ENCODE results near the gene DHRS1.
A peak's percentile ranks its signal among the peaks of the same experiment; 100 is the strongest.
"Not testable (repeated sequence)": the region's sequence is repeated elsewhere in the genome, so short reads cannot be mapped to it uniquely, and the experiment has no call there.

The DHRS1 gene

DNA sequence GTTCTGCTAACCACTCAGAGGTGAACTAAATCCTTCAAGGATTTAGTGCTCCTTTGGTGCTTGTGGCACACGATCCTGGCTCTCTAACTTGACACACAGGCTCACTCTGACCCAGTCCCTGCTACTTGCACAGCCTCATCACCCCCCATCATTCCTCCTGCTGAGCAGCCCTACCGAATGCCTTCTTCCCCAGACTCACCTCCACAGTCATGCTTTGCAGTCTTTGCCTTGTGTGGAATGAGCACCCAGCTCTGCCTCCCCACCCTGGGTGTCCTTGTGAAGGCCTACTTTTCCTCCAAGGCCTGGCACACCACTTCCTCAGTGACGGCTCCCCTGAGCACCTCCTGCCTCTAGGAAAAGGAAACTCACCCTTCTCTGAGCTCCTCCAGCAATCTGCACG is 49.2 kb downstream of the DHRS1 start:
- H3K79me2 ChIP-seq (ENCODE audit: low read length) = no peaks in the 10 kb centered on the region
- no peak overlapping the region for H3K4me2 ChIP-seq (ENCODE audit: low read length)
- no peaks in the 10 kb centered on the region for H3K27me3 ChIP-seq (ENCODE audit: low read depth, low read length)
- no peaks in the 10 kb centered on the region for H4K20me1 ChIP-seq (ENCODE audit: insufficient read depth, low read length)
- no peak overlapping the region for H3K9ac ChIP-seq (ENCODE audit: low read length)
- H3K4me1 ChIP-seq (ENCODE audit: low read length) = peaks cover 30% of the 10 kb centered on the region
- TF ChIP-seq, protein P1, sequence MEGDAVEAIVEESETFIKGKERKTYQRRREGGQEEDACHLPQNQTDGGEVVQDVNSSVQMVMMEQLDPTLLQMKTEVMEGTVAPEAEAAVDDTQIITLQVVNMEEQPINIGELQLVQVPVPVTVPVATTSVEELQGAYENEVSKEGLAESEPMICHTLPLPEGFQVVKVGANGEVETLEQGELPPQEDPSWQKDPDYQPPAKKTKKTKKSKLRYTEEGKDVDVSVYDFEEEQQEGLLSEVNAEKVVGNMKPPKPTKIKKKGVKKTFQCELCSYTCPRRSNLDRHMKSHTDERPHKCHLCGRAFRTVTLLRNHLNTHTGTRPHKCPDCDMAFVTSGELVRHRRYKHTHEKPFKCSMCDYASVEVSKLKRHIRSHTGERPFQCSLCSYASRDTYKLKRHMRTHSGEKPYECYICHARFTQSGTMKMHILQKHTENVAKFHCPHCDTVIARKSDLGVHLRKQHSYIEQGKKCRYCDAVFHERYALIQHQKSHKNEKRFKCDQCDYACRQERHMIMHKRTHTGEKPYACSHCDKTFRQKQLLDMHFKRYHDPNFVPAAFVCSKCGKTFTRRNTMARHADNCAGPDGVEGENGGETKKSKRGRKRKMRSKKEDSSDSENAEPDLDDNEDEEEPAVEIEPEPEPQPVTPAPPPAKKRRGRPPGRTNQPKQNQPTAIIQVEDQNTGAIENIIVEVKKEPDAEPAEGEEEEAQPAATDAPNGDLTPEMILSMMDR (IDR thresholded peaks at IDR 0.05; ENCODE audit: low read depth, low read length) = no peak
- no peak for TF ChIP-seq EZH2phosphoT487 (IDR thresholded peaks at IDR 0.05; ENCODE audit: low read depth)
- H3K4me3 ChIP-seq (ENCODE audit: low read length) = no peak overlapping the region
- no peak overlapping the region for H3K27ac ChIP-seq (ENCODE audit: low read length)
- no peaks in the 10 kb centered on the region for H3K36me3 ChIP-seq (replicated peaks; ENCODE audit: low read depth, low read length)
- H3K9me3 ChIP-seq (ENCODE audit: insufficient read depth, low read length) = no peaks in the 10 kb centered on the region
- no peak overlapping the region for H2AFZ ChIP-seq (ENCODE audit: low read depth, low read length)

DNA sequence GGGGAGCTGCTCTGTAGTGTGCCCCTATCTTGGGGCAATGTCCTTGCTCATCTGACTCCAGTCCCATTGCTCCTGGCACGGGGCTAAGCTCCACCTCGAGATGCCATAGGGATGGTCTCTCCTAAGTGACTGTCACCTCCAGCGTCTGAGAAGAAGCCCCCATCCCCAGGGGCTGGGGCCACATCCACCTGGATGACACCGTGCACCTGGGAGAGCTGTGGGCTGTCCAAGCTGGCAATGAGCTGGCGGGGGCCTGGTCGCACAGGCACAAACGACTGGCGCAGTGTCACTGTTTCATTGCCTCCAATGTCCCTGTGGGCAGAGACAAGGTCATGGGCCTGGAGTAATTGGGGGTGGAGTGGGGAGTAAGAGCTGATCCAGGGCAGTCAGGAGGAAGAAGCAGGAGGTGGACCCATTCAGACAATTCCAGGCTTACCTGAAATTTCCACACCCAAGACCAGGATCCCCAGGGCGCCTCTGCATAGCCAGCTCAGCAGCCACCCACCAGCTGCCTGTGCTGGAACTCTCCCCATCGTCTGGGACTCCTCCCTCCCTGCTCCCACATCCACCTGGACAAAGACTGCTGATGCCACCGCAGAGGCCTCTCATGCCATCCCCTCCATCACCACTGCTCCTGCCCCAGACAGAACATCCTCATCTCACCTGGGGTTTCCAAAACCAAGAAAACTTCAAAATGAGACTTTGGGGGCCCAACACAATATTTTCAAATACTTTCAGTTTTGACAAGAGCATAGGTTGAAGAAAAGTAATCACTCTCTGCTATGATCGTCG is 50.2 kb downstream of the DHRS1 start:
- Histone ChIP-seq H4K20me1 (ENCODE audit: insufficient read depth, low read length) (no peaks in the 10 kb centered on the region), H2AFZ (ENCODE audit: low read depth, low read length) (no peak overlapping the region), H3K79me2 (ENCODE audit: low read length) (no peaks in the 10 kb centered on the region), H3K9ac (ENCODE audit: low read length) (no peak overlapping the region), H3K4me2 (ENCODE audit: low read length) (no peak overlapping the region), H3K4me3 (ENCODE audit: low read length) (no peak overlapping the region), H3K4me1 (ENCODE audit: low read length) (peaks cover 30% of the 10 kb centered on the region), H3K9me3 (ENCODE audit: insufficient read depth, low read length) (no peaks in the 10 kb centered on the region), H3K27ac (ENCODE audit: low read length) (no peak overlapping the region), H3K27me3 (ENCODE audit: low read depth, low read length) (no peaks in the 10 kb centered on the region), H3K36me3 (replicated peaks; ENCODE audit: low read depth, low read length) (no peaks in the 10 kb centered on the region)
- TF ChIP-seq EZH2phosphoT487 (IDR thresholded peaks at IDR 0.05; ENCODE audit: low read depth) = no peak
- TF ChIP-seq, protein P1 (IDR thresholded peaks at IDR 0.05; ENCODE audit: low read depth, low read length) = no peak

DNA sequence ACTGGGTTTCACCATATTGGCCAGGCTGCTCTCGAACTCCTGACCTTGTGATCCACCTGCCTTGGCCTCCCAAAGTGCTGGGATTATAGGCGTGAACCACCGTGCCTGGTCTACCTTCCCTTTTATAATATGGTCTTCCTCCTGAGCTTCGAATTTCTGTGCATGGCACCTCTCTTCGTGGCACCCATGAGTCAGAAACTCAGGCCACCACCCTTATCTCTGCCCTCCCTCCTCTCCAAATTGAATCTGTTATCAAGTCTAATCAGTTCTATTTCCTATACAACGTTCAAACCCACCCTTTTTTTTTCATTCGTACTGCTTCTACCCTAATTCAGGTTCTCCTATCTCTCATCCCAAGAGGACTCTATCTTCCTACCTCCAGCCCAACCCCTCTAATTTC is 52.2 kb downstream of the DHRS1 start:
- H3K4me2 ChIP-seq (ENCODE audit: low read length) = 0 out of 2 replicates have a peak overlapping the region, but pooled peaks have one; percentile 5
- H3K9ac ChIP-seq (ENCODE audit: low read length) = no peak overlapping the region
- no peak overlapping the region for H3K27ac ChIP-seq (ENCODE audit: low read length)

DNA sequence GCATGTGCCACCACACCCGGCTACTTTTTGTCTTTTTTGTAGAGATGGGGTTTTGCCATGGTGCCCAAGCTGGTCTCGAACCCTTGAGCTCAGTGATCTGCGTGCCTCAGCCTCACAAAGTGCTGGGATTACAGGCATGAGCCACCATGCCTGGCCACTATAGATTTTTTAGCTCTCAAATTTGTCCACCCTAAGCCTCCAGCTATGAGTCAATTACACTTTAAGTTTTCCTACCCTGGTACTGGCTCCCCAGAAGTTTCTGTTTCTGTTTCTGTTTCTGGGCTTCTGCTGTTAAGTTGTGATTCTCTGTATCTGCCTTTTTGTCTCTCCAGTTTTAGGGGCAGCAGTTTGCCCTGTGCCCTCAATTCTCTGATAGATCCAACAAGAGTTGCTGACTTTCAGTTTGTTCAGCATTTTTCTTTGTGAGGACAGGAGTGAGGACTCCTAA is 52.8 kb downstream of the DHRS1 start:
- TF ChIP-seq, protein P1 (IDR thresholded peaks at IDR 0.05; ENCODE audit: low read depth, low read length) = no peak
- TF ChIP-seq EZH2phosphoT487 (IDR thresholded peaks at IDR 0.05; ENCODE audit: low read depth) = no peak
- H3K9ac ChIP-seq (ENCODE audit: low read length) = peak overlapping the region; percentile 25; the same call in 1 of the 2 replicates
- no peaks in the 10 kb centered on the region for H3K27me3 ChIP-seq (ENCODE audit: low read depth, low read length)
- H3K4me3 ChIP-seq (ENCODE audit: low read length) = peak overlapping the region; percentile 28
- H3K4me1 ChIP-seq (ENCODE audit: low read length) = peaks cover 37% of the 10 kb centered on the region
- H3K4me2 ChIP-seq (ENCODE audit: low read length) = peak overlapping the region; percentile 53
- H3K79me2 ChIP-seq (ENCODE audit: low read length) = no peaks in the 10 kb centered on the region
- H4K20me1 ChIP-seq (ENCODE audit: insufficient read depth, low read length) = peaks cover 2% of the 10 kb centered on the region; the same call in 1 of the 2 replicates
- H3K27ac ChIP-seq (ENCODE audit: low read length) = peak overlapping the region; percentile 24; the same call in 1 of the 2 replicates
- no peaks in the 10 kb centered on the region for H3K9me3 ChIP-seq (ENCODE audit: insufficient read depth, low read length)
- H3K36me3 ChIP-seq (replicated peaks; ENCODE audit: low read depth, low read length) = no peaks in the 10 kb centered on the region
- H2AFZ ChIP-seq (ENCODE audit: low read depth, low read length) = peak overlapping the region; percentile 23; the same call in 1 of the 2 replicates

More for the DNA sequence above, 52.2 kb downstream of the DHRS1 start:
- Histone ChIP-seq H3K9me3 (ENCODE audit: insufficient read depth, low read length) (no peaks in the 10 kb centered on the region), H3K27me3 (ENCODE audit: low read depth, low read length) (no peaks in the 10 kb centered on the region), H3K4me3 (ENCODE audit: low read length) (no peak overlapping the region), H4K20me1 (ENCODE audit: insufficient read depth, low read length) (no peaks in the 10 kb centered on the region), H3K79me2 (ENCODE audit: low read length) (no peaks in the 10 kb centered on the region), H3K4me1 (ENCODE audit: low read length) (peaks cover 36% of the 10 kb centered on the region), H2AFZ (ENCODE audit: low read depth, low read length) (no peak overlapping the region), H3K36me3 (replicated peaks; ENCODE audit: low read depth, low read length) (no peaks in the 10 kb centered on the region)
- TF ChIP-seq EZH2phosphoT487 (IDR thresholded peaks at IDR 0.05; ENCODE audit: low read depth) = no peak
- TF ChIP-seq, protein P1 (IDR thresholded peaks at IDR 0.05; ENCODE audit: low read depth, low read length) = no peak

DNA sequence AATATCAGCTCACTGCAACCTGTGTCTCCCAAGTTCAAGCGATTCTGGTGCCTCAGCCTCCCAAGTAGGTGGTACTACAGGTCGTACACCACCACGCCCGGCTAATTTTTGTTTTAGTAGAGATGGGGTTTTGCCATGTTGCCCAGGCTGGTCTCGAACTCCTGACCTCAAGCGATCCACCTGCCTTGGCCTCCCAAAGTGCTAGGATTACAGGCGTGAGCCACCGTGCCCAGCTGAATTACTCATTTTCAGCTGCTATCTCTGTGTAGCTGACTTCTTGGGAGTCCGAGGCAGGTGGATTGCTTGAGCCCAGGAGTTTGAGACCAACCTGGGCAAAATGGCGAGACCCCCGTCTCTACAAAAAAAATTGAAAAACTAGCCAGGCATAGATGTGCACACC is 54.2 kb downstream of the DHRS1 start:
- not testable (repeated sequence) for H2AFZ ChIP-seq (ENCODE audit: low read depth, low read length); H3K9ac ChIP-seq (ENCODE audit: low read length); H3K4me3 ChIP-seq (ENCODE audit: low read length); H4K20me1 ChIP-seq (ENCODE audit: insufficient read depth, low read length); H3K4me2 ChIP-seq (ENCODE audit: low read length); H3K79me2 ChIP-seq (ENCODE audit: low read length); H3K27me3 ChIP-seq (ENCODE audit: low read depth, low read length); H3K9me3 ChIP-seq (ENCODE audit: insufficient read depth, low read length); H3K36me3 ChIP-seq (replicated peaks; ENCODE audit: low read depth, low read length); H3K27ac ChIP-seq (ENCODE audit: low read length)
- peaks cover 31% of the 10 kb centered on the region for H3K4me1 ChIP-seq (ENCODE audit: low read length)

All from OCI-LY3 (cell line).